ENCODE data around the gene DNAAF8.

The DNAAF8 gene

GRCh38 chr16:4696172-4696904 is 38.0 kb upstream of the DNAAF8 start:
- H3K27me3 ChIP-seq (ENCODE audit: insufficient read depth, low read length): no peaks in the 10 kb centered on the region
- peaks cover 4% of the 10 kb centered on the region; the same call in 1 of the 2 replicates for H3K36me3 ChIP-seq (ENCODE audit: insufficient read depth, low read length)
- H3K4me1 ChIP-seq (ENCODE audit: control insufficient read depth, insufficient read depth, low read length, unreplicated experiment): peaks cover 22% of the 10 kb centered on the region
- no peak overlapping the region for H3K27ac ChIP-seq (ENCODE audit: low read depth, low read length)
- H2AFZ ChIP-seq (ENCODE audit: low read length, unreplicated experiment): no peak overlapping the region
- no peak overlapping the region for H3K4me3 ChIP-seq (ENCODE audit: low read depth, low read length)
- H3K79me2 ChIP-seq (ENCODE audit: control insufficient read depth, insufficient read depth, low read length, unreplicated experiment): no peaks in the 10 kb centered on the region

- Histone ChIP-seq H3K4me3 (ENCODE audit: low read depth, low read length) (no peak overlapping the region), H3K27me3 (ENCODE audit: insufficient read depth, low read length) (no peaks in the 10 kb centered on the region), H3K27ac (ENCODE audit: low read depth, low read length) (no peak overlapping the region), H3K79me2 (ENCODE audit: control insufficient read depth, insufficient read depth, low read length, unreplicated experiment) (no peaks in the 10 kb centered on the region), H3K4me1 (ENCODE audit: control insufficient read depth, insufficient read depth, low read length, unreplicated experiment) (peaks cover 22% of the 10 kb centered on the region), H3K36me3 (ENCODE audit: insufficient read depth, low read length) (peaks cover 4% of the 10 kb centered on the region; the same call in 1 of the 2 replicates), H2AFZ (ENCODE audit: low read length, unreplicated experiment) (no peak overlapping the region)
Measured at GRCh38 chr16:4696905-4697847, 37.2 kb upstream of the DNAAF8 start.

GRCh38 chr16:4697848-4698291 is 36.5 kb upstream of the DNAAF8 start:
- peaks cover 4% of the 10 kb centered on the region; the same call in 1 of the 2 replicates for H3K36me3 ChIP-seq (ENCODE audit: insufficient read depth, low read length)
- H3K4me1 ChIP-seq (ENCODE audit: control insufficient read depth, insufficient read depth, low read length, unreplicated experiment): peaks cover 21% of the 10 kb centered on the region
- no peaks in the 10 kb centered on the region for H3K27me3 ChIP-seq (ENCODE audit: insufficient read depth, low read length)
- H3K4me3 ChIP-seq (ENCODE audit: low read depth, low read length): no peak overlapping the region
- H3K27ac ChIP-seq (ENCODE audit: low read depth, low read length): no peak overlapping the region
- no peak overlapping the region for H2AFZ ChIP-seq (ENCODE audit: low read length, unreplicated experiment)
- no peaks in the 10 kb centered on the region for H3K79me2 ChIP-seq (ENCODE audit: control insufficient read depth, insufficient read depth, low read length, unreplicated experiment)

GRCh38 chr16:4698321-4699045 is 35.9 kb upstream of the DNAAF8 start:
- Histone ChIP-seq H3K36me3 (ENCODE audit: insufficient read depth, low read length) (peaks cover 4% of the 10 kb centered on the region; the same call in 1 of the 2 replicates), H3K4me3 (ENCODE audit: low read depth, low read length) (no peak overlapping the region), H2AFZ (ENCODE audit: low read length, unreplicated experiment) (no peak overlapping the region), H3K27me3 (ENCODE audit: insufficient read depth, low read length) (no peaks in the 10 kb centered on the region), H3K4me1 (ENCODE audit: control insufficient read depth, insufficient read depth, low read length, unreplicated experiment) (peaks cover 19% of the 10 kb centered on the region), H3K27ac (ENCODE audit: low read depth, low read length) (no peak overlapping the region), H3K79me2 (ENCODE audit: control insufficient read depth, insufficient read depth, low read length, unreplicated experiment) (no peaks in the 10 kb centered on the region)

- Histone ChIP-seq H3K79me2 (ENCODE audit: control insufficient read depth, insufficient read depth, low read length, unreplicated experiment) (no peaks in the 10 kb centered on the region), H3K27me3 (ENCODE audit: insufficient read depth, low read length) (no peaks in the 10 kb centered on the region), H3K36me3 (ENCODE audit: insufficient read depth, low read length) (peaks cover 4% of the 10 kb centered on the region; the same call in 1 of the 2 replicates)
Measured at GRCh38 chr16:4699046-4699556, 35.2 kb upstream of the DNAAF8 start.

GRCh38 chr16:4700380-4700996 is 33.8 kb upstream of the DNAAF8 start:
- Histone ChIP-seq H3K79me2 (ENCODE audit: control insufficient read depth, insufficient read depth, low read length, unreplicated experiment) (no peaks in the 10 kb centered on the region), H3K4me3 (ENCODE audit: low read depth, low read length) (no peak overlapping the region), H3K27ac (ENCODE audit: low read depth, low read length) (no peak overlapping the region), H3K4me1 (ENCODE audit: control insufficient read depth, insufficient read depth, low read length, unreplicated experiment) (peaks cover 10% of the 10 kb centered on the region), H3K36me3 (ENCODE audit: insufficient read depth, low read length) (peaks cover 4% of the 10 kb centered on the region; the same call in 1 of the 2 replicates), H2AFZ (ENCODE audit: low read length, unreplicated experiment) (no peak overlapping the region), H3K27me3 (ENCODE audit: insufficient read depth, low read length) (no peaks in the 10 kb centered on the region)

More at GRCh38 chr16:4699046-4699556, 35.2 kb upstream of the DNAAF8 start:
- H2AFZ ChIP-seq (ENCODE audit: low read length, unreplicated experiment): no peak overlapping the region
- H3K27ac ChIP-seq (ENCODE audit: low read depth, low read length): no peak overlapping the region
- no peak overlapping the region for H3K4me3 ChIP-seq (ENCODE audit: low read depth, low read length)
- peaks cover 19% of the 10 kb centered on the region for H3K4me1 ChIP-seq (ENCODE audit: control insufficient read depth, insufficient read depth, low read length, unreplicated experiment)

GRCh38 chr16:4700997-4701743 is 33.2 kb upstream of the DNAAF8 start:
- Histone ChIP-seq H3K79me2 (ENCODE audit: control insufficient read depth, insufficient read depth, low read length, unreplicated experiment) (no peaks in the 10 kb centered on the region), H3K4me1 (ENCODE audit: control insufficient read depth, insufficient read depth, low read length, unreplicated experiment) (peaks cover 3% of the 10 kb centered on the region), H2AFZ (ENCODE audit: low read length, unreplicated experiment) (no peak overlapping the region), H3K27ac (ENCODE audit: low read depth, low read length) (no peak overlapping the region), H3K27me3 (ENCODE audit: insufficient read depth, low read length) (no peaks in the 10 kb centered on the region), H3K4me3 (ENCODE audit: low read depth, low read length) (no peak overlapping the region), H3K36me3 (ENCODE audit: insufficient read depth, low read length) (peaks cover 4% of the 10 kb centered on the region; the same call in 1 of the 2 replicates)

GRCh38 chr16:4701791-4702465 is 32.4 kb upstream of the DNAAF8 start:
- Histone ChIP-seq H3K36me3 (ENCODE audit: insufficient read depth, low read length) (0 out of 2 replicates have a peak, but pooled peaks cover 4% of the 10 kb centered on the region), H3K27ac (ENCODE audit: low read depth, low read length) (no peak overlapping the region)

GRCh38 chr16:4702466-4702808 is 31.9 kb upstream of the DNAAF8 start:
- Histone ChIP-seq H3K4me1 (ENCODE audit: control insufficient read depth, insufficient read depth, low read length, unreplicated experiment) (no peaks in the 10 kb centered on the region), H3K4me3 (ENCODE audit: low read depth, low read length) (no peak overlapping the region), H3K27ac (ENCODE audit: low read depth, low read length) (no peak overlapping the region), H3K36me3 (ENCODE audit: insufficient read depth, low read length) (0 out of 2 replicates have a peak, but pooled peaks cover 4% of the 10 kb centered on the region), H2AFZ (ENCODE audit: low read length, unreplicated experiment) (no peak overlapping the region), H3K27me3 (ENCODE audit: insufficient read depth, low read length) (no peaks in the 10 kb centered on the region), H3K79me2 (ENCODE audit: control insufficient read depth, insufficient read depth, low read length, unreplicated experiment) (no peaks in the 10 kb centered on the region)

More at GRCh38 chr16:4701791-4702465, 32.4 kb upstream of the DNAAF8 start:
- Histone ChIP-seq H3K79me2 (ENCODE audit: control insufficient read depth, insufficient read depth, low read length, unreplicated experiment) (no peaks in the 10 kb centered on the region), H3K4me1 (ENCODE audit: control insufficient read depth, insufficient read depth, low read length, unreplicated experiment) (no peaks in the 10 kb centered on the region), H2AFZ (ENCODE audit: low read length, unreplicated experiment) (no peak overlapping the region), H3K27me3 (ENCODE audit: insufficient read depth, low read length) (no peaks in the 10 kb centered on the region), H3K4me3 (ENCODE audit: low read depth, low read length) (no peak overlapping the region)
